ENCODE results near the gene NEDD4L.

DNA sequence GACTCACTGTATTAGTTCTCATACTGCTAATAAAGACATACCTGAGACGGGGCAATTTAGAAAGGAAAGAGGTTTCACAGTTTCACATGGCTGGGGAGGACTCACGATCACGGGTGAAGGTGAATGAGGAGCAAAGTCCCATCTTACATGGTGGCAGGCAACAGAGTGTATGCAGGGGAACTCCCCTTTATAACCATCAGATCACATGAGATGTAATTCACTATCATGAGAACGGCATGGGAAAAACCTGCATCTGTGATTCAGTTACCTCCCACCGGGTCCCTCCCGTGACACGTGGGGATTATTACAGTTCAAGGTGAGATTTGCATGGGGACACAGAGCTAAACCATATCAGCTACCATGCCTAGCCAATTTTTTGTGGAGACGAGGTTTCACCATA is 168.2 kb downstream of the NEDD4L start:
- TF ChIP-seq, protein P1, sequence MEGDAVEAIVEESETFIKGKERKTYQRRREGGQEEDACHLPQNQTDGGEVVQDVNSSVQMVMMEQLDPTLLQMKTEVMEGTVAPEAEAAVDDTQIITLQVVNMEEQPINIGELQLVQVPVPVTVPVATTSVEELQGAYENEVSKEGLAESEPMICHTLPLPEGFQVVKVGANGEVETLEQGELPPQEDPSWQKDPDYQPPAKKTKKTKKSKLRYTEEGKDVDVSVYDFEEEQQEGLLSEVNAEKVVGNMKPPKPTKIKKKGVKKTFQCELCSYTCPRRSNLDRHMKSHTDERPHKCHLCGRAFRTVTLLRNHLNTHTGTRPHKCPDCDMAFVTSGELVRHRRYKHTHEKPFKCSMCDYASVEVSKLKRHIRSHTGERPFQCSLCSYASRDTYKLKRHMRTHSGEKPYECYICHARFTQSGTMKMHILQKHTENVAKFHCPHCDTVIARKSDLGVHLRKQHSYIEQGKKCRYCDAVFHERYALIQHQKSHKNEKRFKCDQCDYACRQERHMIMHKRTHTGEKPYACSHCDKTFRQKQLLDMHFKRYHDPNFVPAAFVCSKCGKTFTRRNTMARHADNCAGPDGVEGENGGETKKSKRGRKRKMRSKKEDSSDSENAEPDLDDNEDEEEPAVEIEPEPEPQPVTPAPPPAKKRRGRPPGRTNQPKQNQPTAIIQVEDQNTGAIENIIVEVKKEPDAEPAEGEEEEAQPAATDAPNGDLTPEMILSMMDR (conservative IDR thresholded peaks at IDR 0.05 in 1 of 2, IDR thresholded peaks at IDR 0.05 in 1 of 2; ENCODE audit: extremely low read depth in 1 of 2, insufficient read depth in 1 of 2, low read depth in 1 of 2, low read length in 2 of 2), result no peak
- no peak for TF ChIP-seq EZH2 (IDR thresholded peaks at IDR 0.05; ENCODE audit: borderline replicate concordance, low read length)
